K562 (cell line): Measurements from ENCODE around the gene CCNT2.

Experiments used
- CREB1 ChIP-seq, 2 experiments: sonication (generic) in 1 of 2; formaldehyde crosslinking in 1 of 2; IDR thresholded peaks; 2 replicates each; pipeline versions ENCODE4 v1.6.1 to v1.8.0; 2012 to 2022; ENCODE audit warnings: inconsistent platforms in 1 of 2, mild to moderate bottlenecking in 1 of 2, missing genetic modification reagents in 1 of 2, moderate library complexity in 1 of 2
- JUND ChIP-seq, 2 experiments: IDR thresholded peaks; 2 replicates in 1 of 2; 3 replicates in 1 of 2; pipeline ENCODE4 v1.6.1; 2011; ENCODE audit warnings: borderline replicate concordance in 2 of 2, low read depth in 2 of 2, low read length in 2 of 2, improper control_type of control experiment in 1 of 2, missing biosample characterization in 1 of 2, missing genetic modification characterization in 1 of 2, missing genetic modification reagents in 1 of 2
- MAX ChIP-seq: sonication (generic); formaldehyde crosslinking; IDR thresholded peaks from 2 replicates; pipeline ENCODE4 v1.9.0; 2022; ENCODE audit warnings: mild to moderate bottlenecking, missing genetic modification reagents
- NFE2L1 ChIP-seq: fragments of 450-650 bp; IDR thresholded peaks from 2 replicates; pipeline ENCODE4 v1.6.1; 2016; ENCODE audit warnings: missing genetic modification characterization, low read depth, mild to moderate bottlenecking, missing compliant biosample characterization, moderate library complexity, borderline replicate concordance
- PATZ1 ChIP-seq: fragments of 250-450 bp; sonication (Bioruptor Pico); IDR thresholded peaks from 2 replicates; pipeline ENCODE4 v1.5.0; 2020; ENCODE audit warnings: mild to moderate bottlenecking, borderline replicate concordance
- POLR2A ChIP-seq: fragments of 450-650 bp; conservative IDR thresholded peaks from 2 replicates; pipeline ENCODE4 v1.6.1; 2016
- RBBP5 ChIP-seq: fragments of 200-600 bp; sonication (generic); IDR thresholded peaks from 2 replicates; pipeline ENCODE4 v1.6.1; 2012; ENCODE audit warnings: borderline replicate concordance, mild to moderate bottlenecking, low read length, control low read depth, inconsistent platforms; ENCODE audit not compliant: insufficient read depth, poor library complexity, severe bottlenecking
- SLC30A9 ChIP-seq: fragments of 250-450 bp; sonication (Bioruptor Pico); IDR thresholded peaks from 2 replicates; pipeline ENCODE4 v1.8.0; 2022; ENCODE audit warnings: mild to moderate bottlenecking, moderate library complexity
- SRF ChIP-seq, 2 experiments: fragments of 250-450, 450-650 bp in 1 of 2; sonication (Bioruptor Pico) in 1 of 2; sonication (generic) in 1 of 2; formaldehyde crosslinking; IDR thresholded peaks; 2 replicates each; pipeline versions ENCODE4 v1.5.0 to v1.5.1; 2020 to 2022; ENCODE audit warnings: mild to moderate bottlenecking in 1 of 2, missing genetic modification reagents in 1 of 2
- TCFL5 ChIP-seq: fragments of 250-450 bp; sonication (Bioruptor Pico); conservative IDR thresholded peaks from 2 replicates; pipeline ENCODE4 v1.6.1; 2021; ENCODE audit warnings: mild to moderate bottlenecking, moderate library complexity, matching md5 sums
- ZBTB8A ChIP-seq: fragments of 450-650 bp; IDR thresholded peaks from 2 replicates; pipeline ENCODE4 v1.6.1; 2018; ENCODE audit warnings: mild to moderate bottlenecking, moderate library complexity; ENCODE audit not compliant: partially characterized antibody
- ZNF311 ChIP-seq: fragments of 250-450 bp; sonication (Bioruptor Pico); IDR thresholded peaks from 2 replicates; pipeline ENCODE4 v1.4.0; 2020; ENCODE audit warnings: mild to moderate bottlenecking, moderate library complexity
- ZNF384 ChIP-seq: IDR thresholded peaks from 2 replicates; pipeline ENCODE4 v1.6.1; 2012; ENCODE audit warnings: low read depth, low read length, improper control_type of control experiment
- ZNF444 ChIP-seq: fragments of 250-450 bp; sonication (Bioruptor Pico); IDR thresholded peaks from 2 replicates; pipeline ENCODE4 v1.4.0; 2020; ENCODE audit warnings: mild to moderate bottlenecking, moderate library complexity

- TF ChIP-seq MAX (CRISPR knock-in tag) (no peak), SLC30A9 (no peak), CREB1 (IDR thresholded peaks at IDR 0.05) (no peak), CREB1 (CRISPR knock-in tag; IDR thresholded peaks at IDR 0.05) (no peak), RBBP5 (no peak), POLR2A (no peak), ZNF384 (no peak), ZBTB8A (no peak), NFE2L1 (tag) (no peak), ZNF311 (CRISPR knock-in tag) (no peak), JUND (IDR thresholded peaks at IDR 0.05; ENCODE audit: borderline replicate concordance, low read depth, low read length) (no peak), JUND (tag; IDR thresholded peaks at IDR 0.05; ENCODE audit: borderline replicate concordance, low read depth, low read length) (no peak), TCFL5 (CRISPR knock-in tag) (no peak), SRF (CRISPR knock-in tag; IDR thresholded peaks at IDR 0.05) (no peak), ZNF444 (CRISPR knock-in tag) (no peak), PATZ1 (no peak)
Measured at GRCh38 chr2:134906726-134907125, 11.9 kb upstream of the CCNT2 start.
